OCI-LY1 (cell line): ENCODE results near the gene PRPF38B.

Source experiments
- EZH2 ChIP-seq: fragments of 200-600 bp; sonication (generic), shearing (Covaris generic); IDR thresholded peaks from 2 replicates; pipeline ENCODE4 v1.8.0; 2017; ENCODE audit warnings: borderline replicate concordance, mixed run types, mild to moderate bottlenecking, antibody characterized with exemption, low read length, moderate library complexity, mixed read lengths
- TF ChIP-seq, protein P1 (sequence below): fragments of 200-600 bp; sonication (generic), shearing (Covaris generic); IDR thresholded peaks from 2 replicates; pipeline ENCODE4 v1.5.1; 2017; ENCODE audit warnings: mild to moderate bottlenecking, antibody characterized with exemption, low read length, moderate library complexity, mixed read lengths

DNA sequence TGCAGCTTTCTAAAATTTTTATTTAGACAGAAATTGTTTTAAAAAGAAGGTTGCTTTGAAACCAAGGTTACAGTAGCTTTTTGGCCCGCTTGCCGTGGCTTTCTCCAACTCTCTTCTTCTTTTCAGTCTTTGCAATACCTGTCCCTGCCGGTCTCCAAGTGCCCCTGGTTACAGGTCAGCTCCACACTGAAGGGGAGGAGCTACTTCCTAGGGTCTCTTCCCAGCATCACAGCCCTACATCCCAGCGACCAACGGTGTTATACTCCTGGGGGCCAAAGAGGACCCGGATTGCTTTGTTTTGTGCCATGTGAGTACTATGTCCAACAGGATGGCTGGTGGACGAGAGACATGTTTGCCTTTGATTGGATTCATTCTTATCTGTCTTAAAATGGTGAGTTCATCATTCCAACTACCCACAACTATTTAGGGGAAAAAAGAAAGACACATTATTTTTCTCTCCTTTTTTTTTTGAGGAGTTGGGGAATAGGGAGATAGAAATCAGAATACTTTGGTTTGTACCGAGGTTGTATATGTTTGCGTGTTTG is 20.6 kb downstream of the PRPF38B start, which contains the start of gene FNDC7:
- TF ChIP-seq, protein P1, sequence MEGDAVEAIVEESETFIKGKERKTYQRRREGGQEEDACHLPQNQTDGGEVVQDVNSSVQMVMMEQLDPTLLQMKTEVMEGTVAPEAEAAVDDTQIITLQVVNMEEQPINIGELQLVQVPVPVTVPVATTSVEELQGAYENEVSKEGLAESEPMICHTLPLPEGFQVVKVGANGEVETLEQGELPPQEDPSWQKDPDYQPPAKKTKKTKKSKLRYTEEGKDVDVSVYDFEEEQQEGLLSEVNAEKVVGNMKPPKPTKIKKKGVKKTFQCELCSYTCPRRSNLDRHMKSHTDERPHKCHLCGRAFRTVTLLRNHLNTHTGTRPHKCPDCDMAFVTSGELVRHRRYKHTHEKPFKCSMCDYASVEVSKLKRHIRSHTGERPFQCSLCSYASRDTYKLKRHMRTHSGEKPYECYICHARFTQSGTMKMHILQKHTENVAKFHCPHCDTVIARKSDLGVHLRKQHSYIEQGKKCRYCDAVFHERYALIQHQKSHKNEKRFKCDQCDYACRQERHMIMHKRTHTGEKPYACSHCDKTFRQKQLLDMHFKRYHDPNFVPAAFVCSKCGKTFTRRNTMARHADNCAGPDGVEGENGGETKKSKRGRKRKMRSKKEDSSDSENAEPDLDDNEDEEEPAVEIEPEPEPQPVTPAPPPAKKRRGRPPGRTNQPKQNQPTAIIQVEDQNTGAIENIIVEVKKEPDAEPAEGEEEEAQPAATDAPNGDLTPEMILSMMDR, result no peak
- TF ChIP-seq EZH2, result no peak
